ENCODE results near the gene ZNHIT3.
"Not testable (repeated sequence)": the region's sequence is repeated elsewhere in the genome, so short reads cannot be mapped to it uniquely, and the experiment has no call there.

The ZNHIT3 gene

DNA sequence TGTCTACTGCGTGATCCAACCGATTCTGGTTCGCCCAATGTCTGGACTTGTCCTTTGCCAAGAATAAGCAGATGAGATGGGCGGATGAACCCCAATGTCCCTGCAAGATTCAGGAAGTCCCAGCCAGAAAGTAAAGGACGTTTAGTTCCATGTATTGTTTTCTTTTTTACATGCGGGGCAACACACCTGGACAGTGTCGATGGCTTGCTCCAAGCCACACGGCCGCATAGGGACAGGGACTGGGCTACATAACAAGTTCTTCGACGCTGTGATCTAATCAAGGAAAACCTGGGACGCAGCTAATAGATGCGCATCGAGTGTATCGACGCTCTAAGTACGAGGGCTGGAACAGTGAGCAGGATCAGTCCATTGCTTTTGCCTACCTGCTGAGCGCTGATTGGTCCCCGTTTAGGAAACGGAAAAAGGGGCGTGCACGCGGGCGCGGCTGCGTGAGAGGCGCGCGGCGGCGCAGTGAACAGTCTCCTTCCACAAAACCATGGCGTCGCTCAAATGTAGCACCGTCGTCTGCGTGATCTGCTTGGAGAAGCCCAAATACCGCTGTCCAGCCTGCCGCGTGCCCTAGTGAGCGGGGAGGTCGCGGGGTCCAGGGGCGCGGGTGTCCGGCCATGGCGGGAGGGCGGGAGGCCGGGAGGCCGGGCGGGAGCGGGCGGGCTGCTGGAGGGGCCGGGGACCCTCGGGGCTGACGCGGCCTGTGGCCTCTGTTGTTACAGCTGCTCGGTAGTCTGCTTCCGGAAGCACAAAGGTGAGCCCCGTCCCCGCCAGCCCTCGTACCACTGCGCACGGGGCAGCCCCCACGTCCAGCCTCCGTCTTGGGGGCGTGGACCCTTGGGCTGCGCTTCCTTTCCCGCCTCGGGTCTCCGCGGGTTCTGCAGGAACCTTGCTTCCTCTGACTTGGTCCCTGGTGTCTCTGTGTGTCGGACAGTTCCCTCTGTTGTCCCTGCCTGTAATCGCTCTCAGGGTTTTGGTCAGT, at the start of gene ZNHIT3:
Gene ZNHIT3 (plus strand): TSS at position 478 of the 991 bp plus-strand sequence. CDS start 19 bp downstream, at position 497.
- DNase-seq: peak; percentile 96
- no peak for TF ChIP-seq GATA1 (IDR thresholded peaks at IDR 0.05; ENCODE audit: low read depth, low read length)
- TF ChIP-seq POLR2A (IDR thresholded peaks at IDR 0.05; ENCODE audit: low read length): peak; percentile 83

DNA sequence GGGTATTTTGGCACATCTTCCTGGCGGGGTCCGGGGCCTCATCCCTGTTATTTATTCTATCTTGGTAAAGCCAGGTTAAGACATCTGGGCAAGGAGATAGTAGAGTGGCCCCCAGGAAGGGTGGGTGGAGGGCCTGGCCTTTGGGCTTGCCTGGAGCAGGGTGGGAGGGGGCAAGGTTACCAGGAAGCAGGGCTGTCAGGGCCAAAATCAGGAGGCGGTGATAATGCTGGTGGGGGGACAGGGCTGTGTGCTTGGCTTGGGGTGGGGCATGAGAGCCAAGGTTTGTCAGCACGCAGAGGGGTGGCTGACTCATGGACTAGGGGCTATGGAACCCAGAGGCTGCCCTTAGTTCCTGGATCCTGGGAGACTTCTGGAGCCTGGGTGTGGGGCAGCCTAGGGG, 44.7 kb upstream of the ZNHIT3 start:
- not testable (repeated sequence) for DNase-seq

DNA sequence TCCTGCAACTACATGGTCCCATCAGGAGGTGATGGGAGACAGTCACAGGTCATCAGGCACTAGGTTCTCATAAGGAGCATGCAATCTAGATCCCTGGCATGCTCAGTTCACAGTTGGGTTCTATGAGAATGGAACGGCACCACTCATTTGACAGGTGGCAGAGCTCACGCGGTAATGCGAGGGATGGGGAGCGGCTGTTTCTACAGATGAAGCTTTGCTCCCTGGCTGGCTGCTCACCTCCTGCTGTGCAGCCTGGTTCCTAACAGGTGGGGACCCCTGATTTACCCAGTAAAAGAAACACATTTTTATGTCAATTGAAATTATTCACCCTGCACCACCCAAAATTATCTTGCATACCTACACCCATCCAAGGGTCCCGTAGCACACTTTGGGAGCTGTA, 42.7 kb upstream of the ZNHIT3 start:
- no peak for DNase-seq
- no peak for TF ChIP-seq GATA1 (IDR thresholded peaks at IDR 0.05; ENCODE audit: low read depth, low read length)
- TF ChIP-seq POLR2A (IDR thresholded peaks at IDR 0.05; ENCODE audit: low read length): no peak

DNA sequence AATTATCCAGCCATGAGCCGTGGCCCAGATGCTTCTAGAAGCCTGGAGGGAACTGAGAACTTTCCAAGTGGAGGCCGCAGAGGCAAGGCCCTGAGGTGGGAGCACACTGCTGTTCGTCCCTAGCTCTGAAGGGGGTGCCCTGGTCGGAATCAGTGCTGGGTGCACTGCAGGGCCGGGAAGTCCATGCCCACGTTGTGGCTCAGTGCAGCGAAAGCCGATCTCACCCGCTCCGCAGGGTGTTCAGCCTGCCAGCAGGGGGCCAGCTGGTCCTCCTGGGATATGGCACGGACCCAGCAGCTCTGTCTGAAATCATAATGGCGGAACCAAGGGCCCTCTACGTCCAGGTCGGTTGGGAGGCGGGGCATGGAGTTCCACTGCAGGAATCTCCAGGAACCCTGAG, 36.5 kb upstream of the ZNHIT3 start:
- not testable (repeated sequence) for DNase-seq

DNA sequence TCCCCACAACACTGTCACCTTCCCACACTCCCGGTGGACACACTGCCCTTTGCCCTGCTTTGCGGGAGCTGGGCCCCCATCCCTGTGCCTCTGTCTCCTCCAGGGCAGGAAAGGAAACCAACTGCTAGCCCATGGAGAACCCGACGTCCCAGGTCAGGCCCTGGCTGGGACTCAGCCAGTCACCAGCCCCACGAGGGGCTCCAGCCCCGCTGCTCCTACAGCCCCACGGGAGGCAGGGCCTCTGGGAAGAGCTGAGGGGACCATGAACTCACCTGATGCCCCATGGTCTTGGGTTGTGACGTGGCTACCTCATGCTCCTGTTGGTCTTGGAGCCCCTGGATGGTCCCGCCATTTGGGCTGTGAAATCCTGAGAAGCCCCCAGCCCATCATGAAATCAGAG, 33.6 kb upstream of the ZNHIT3 start:
- not testable (repeated sequence) for DNase-seq

DNA sequence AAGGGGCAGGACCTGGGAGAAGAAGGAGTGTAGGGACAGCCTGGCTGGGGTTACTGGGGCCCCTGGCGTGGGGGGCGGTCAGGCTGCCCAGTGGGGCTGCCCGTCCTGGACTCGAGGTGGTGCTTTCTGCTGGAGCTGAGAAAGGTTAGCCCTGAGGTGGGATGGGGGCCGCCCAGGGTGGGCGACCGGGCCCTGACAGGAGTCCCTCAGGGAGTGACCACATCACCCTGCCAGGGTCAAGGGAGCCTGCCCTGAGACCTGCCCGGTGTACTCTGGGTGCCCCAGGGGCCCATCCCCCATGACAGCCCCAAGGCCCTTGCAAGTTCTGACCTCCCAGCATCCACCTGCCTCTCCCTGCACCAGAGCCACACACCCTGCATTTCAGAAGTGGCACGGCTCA, 28.8 kb upstream of the ZNHIT3 start:
- DNase-seq: not testable (repeated sequence)

DNA sequence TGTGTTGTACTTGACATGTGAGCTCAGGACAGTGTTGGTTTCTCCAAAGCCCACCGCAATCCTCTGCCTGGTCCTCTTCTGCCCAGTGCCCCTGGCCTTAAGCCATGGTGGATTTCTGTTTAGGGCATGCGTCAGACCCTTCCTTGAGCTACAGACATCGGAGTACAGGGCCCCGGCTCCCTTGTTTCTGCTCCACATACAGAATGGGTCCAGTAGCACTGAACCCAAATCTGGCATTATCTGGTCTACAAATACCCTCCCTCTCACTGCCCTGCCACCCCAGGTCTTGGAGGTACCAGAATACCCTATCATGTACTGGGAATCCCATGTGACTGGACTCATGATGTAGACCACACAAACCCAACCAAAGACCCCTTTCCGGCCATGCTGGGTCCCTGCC, 27.4 kb upstream of the ZNHIT3 start:
- TF ChIP-seq GATA1 (IDR thresholded peaks at IDR 0.05; ENCODE audit: low read depth, low read length) (no peak), POLR2A (IDR thresholded peaks at IDR 0.05; ENCODE audit: low read length) (no peak)
- DNase-seq: no peak

DNA sequence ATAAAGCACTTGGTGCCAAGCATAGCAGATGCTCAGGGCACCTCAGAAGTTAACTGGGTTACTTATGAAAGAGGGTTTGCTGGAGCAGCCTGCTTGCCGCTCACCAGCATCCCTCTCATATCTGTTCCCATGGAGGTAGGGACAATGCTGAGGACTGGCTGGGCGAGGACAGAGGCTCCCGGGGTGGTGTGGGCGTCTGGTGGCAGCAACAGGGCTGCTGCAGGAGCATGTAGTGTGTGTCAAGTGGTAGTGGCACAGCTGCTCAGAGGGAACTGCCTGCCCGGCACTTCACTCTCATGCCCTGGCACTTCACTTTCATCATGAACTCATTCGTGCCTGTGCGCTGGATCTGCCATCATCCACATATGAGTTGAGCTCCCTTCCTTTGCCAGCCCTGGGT, 26.9 kb upstream of the ZNHIT3 start:
- TF ChIP-seq POLR2A (IDR thresholded peaks at IDR 0.05; ENCODE audit: low read length) (no peak), GATA1 (IDR thresholded peaks at IDR 0.05; ENCODE audit: low read depth, low read length) (no peak)
- no peak for DNase-seq

DNA sequence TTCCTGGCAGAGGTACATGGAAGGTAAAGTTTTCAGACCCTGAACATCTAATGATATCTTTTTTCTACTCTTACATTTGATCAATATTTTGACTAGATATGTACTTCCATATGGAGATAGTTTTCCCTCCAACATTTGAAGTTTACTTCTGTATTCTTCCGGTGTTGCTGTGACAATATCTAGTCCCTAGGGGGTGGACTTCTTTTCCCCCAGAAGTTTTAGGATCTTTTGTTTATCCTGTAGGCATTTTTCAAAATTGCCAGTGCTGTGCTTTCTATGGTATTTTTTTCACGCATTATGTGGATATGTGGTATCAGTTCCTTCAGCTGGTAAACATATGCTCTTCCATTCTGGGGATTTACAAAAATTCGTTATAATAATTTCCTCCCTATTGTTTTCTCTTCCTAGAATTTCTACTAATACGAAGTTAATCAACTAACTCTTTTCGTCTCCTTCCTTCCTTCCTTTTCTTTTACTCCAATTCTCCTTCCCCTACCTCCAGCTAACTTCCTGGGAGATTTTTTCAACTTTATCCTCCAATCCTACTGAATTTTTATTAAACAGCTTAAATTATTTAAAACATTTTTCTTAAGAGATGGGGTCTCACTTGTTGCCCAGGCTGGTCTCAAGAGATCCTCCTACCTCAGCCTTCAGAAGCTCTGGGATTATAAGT, 26.1 kb upstream of the ZNHIT3 start:
- TF ChIP-seq POLR2A (IDR thresholded peaks at IDR 0.05; ENCODE audit: low read length) (no peak), GATA1 (IDR thresholded peaks at IDR 0.05; ENCODE audit: low read depth, low read length) (no peak)
- no peak for DNase-seq

DNA sequence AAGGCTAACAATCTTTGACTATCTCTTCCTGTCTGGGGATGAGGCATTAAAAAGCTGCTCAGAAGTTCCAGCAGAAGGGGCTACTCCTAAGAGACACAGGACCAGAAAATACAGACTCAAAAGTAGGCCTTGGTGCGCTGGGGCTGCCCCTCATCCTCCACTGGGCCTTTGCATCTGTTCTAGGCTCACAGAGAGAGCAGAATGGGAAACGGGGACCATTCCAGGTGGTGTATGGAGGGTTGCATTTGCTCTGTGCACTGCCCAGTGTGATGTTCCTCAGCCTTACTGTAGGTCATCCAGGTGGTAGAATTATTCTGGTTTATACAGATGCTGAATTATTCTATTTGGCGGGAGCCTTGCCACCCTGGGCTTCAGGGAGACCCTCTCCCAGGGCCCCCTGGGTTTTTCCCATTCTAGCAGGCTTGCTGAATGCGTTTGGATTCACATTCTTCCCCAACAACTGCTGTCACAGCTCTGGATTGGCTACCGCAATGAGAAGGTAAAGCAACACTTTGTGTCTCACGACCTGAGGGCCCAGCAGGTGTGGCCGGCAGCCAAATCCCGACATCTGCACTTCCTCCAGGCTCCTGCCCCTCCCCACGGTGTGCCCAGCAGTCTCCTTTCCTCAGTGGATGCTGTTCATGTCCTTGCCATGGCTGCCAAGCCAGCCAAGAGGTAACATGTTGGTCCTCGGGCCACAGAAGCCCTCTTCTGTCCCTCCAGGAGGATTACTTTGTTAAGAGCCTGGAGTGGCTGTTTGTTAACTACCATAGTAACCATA, 25.0 kb upstream of the ZNHIT3 start:
- TF ChIP-seq GATA1 (IDR thresholded peaks at IDR 0.05; ENCODE audit: low read depth, low read length) (no peak), POLR2A (IDR thresholded peaks at IDR 0.05; ENCODE audit: low read length) (no peak)
- DNase-seq: no peak

DNA sequence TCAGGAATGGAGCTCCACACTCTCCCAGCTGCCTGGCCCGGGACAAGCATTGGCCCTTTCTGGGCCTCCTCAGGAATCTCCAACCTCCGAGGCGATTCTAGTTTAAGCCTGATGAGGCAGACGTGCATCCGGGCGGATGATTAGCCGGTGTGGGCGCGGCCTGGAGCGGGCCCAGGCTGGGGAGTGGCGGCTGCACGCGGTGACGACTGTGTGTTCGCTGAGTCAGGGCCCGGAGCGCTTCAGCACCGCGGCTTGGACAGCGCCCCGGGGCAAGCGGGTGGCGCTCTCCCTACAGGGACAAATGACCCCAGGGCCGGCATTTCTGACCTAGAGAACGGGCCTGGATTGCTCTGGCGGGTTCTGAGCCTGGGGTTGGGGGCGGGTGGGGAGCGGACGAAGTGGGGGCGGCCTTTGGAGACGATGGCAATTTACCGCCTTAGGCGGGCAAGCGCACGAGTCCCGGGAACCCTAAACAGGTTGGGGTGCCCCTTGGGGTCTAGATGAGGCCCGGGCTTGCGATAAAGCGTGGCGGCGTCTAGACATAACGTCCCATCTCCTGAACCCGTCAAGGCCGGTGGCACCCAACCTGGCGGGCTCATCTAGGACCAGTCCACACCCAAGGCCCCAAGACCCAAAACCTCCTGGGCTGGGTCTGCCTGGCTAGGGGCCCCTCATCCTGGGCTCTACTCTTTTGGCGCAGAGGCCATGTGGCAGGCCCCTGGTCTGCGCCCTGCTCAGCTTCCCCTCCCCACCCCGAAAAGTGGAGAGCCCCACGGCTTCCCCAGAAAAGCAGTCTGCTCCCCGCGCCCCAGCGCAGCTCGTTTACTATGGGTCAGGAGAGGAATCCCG, 22.3 kb upstream of the ZNHIT3 start:
- peak; percentile 89 to 92 for DNase-seq
- no peak for TF ChIP-seq POLR2A (IDR thresholded peaks at IDR 0.05; ENCODE audit: low read length)

DNA sequence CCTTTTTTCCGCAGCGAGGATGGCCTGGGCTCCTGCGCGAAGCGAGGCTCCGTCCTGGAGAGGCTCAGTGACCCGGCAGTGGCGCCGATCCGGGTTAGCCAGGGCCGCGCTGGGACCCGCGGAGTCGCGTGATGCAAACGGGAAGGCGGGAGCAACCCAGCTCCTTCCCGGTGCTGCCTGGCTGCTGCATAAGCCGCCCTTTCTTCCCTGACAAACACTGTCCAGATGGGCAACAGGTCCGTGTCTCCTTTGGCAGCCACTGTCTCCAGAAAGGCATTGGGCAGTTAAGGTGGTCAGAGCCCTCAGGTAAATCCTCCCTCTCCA, 21.8 kb upstream of the ZNHIT3 start:
- TF ChIP-seq GATA1 (IDR thresholded peaks at IDR 0.05; ENCODE audit: low read depth, low read length) (no peak), POLR2A (IDR thresholded peaks at IDR 0.05; ENCODE audit: low read length) (no peak)
- DNase-seq: no peak

DNA sequence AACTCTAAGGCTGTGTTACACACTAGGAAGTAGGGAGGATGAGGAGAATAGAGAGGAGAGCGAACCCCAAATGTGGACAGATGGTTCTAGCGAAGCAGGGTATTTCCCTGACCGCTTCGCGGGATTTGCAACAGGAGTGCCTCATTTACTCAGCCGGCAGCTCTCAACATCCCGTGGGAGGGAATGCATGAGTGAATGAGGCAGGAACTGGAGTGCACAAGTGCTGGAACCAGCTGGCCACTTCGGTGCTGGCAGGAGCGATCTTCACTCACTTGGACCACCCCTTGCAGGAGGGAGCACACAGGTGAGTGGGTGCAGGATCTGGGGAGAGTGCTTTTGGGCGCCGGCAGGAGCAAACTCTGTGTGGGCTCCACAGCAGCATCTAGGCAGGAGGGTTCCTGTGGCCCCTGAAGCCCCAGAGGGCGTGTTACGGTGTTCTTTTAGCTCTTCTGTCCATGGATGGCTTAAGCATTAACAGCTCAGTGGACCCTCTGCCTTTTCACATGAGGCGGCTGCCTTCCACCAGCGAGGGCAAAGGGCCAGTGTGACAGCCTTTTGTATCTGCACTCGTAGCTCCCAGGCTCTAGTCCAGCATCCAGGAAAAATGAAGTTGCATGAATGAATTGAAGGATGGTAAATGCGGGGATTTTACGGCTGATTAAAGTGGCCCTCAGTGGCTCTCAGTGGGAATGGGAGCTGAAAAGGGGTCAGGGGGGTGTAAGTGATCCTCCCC, 17.4 kb upstream of the ZNHIT3 start:
- DNase-seq: no peak
- TF ChIP-seq POLR2A (IDR thresholded peaks at IDR 0.05; ENCODE audit: low read length) (no peak), GATA1 (IDR thresholded peaks at IDR 0.05; ENCODE audit: low read depth, low read length) (no peak)
